Parathyroid adenoma (tissue), 2 donors: ENCODE data around the gene TPD52L2.

Source experiments
- H2AFZ ChIP-seq: fragments of 300-600 bp; sonication (generic); one replicate; pipeline ENCODE4 v1.7.0; 2017; ENCODE audit warnings: antibody characterized with exemption, mild to moderate bottlenecking
- H3K27ac ChIP-seq: fragments of 300-600 bp; sonication (generic); one replicate; pipeline ENCODE4 v1.7.0; 2017
- H3K27me3 ChIP-seq: fragments of 300-600 bp; sonication (generic); one replicate; pipeline ENCODE4 v1.7.0; 2017; ENCODE audit warnings: low read length; ENCODE audit not compliant: control insufficient read depth, insufficient read depth
- H3K36me3 ChIP-seq: fragments of 300-600 bp; sonication (generic); one replicate; pipeline ENCODE4 v1.7.0; 2017; ENCODE audit warnings: low read length; ENCODE audit not compliant: control insufficient read depth, insufficient read depth
- H3K4me1 ChIP-seq: fragments of 300-600 bp; sonication (generic); one replicate; pipeline ENCODE4 v1.7.0; 2017; ENCODE audit warnings: control low read depth
- H3K4me2 ChIP-seq: fragments of 300-600 bp; sonication (generic); one replicate; pipeline ENCODE4 v1.7.0; 2017; ENCODE audit warnings: low read length
- H3K4me3 ChIP-seq: fragments of 300-600 bp; sonication (generic); one replicate; pipeline ENCODE4 v1.7.0; 2017; ENCODE audit warnings: low read depth, low read length
- H3K79me2 ChIP-seq: fragments of 300-600 bp; sonication (generic); one replicate; pipeline ENCODE4 v1.7.0; 2017; ENCODE audit warnings: control low read depth
- H3K9ac ChIP-seq: fragments of 300-600 bp; sonication (generic); one replicate; pipeline ENCODE4 v1.7.0; 2017; ENCODE audit warnings: mild to moderate bottlenecking
- H3K9me3 ChIP-seq: fragments of 300-600 bp; sonication (generic); one replicate; pipeline ENCODE4 v1.7.0; 2017; ENCODE audit warnings: low read length; ENCODE audit not compliant: control insufficient read depth
- CTCF ChIP-seq: fragments of 300-600 bp; sonication (generic); IDR thresholded peaks from one replicate; pipeline ENCODE4 v1.7.0; 2017; ENCODE audit warnings: antibody characterized with exemption, mild to moderate bottlenecking
- donor health status: primary hyperparathyroidism.

The TPD52L2 gene

DNA sequence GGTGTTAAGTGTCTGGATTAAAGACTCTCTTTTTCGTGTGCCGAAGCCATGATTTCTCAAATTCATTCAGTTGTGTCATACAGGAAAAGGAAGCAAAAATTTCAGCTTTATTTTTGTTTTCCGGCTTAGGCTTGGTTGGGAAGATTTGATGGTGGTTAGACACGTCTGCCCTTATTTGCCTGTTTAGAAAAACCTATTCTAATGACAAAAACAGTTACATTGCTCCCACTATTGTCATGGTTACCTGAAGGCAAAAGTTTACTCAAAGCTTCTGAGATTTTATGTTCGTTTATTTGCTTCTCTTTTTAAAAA, 30.8 kb downstream of the TPD52L2 start:
- peaks cover 19% of the 10 kb centered on the region for H3K79me2 ChIP-seq
- H3K27me3 ChIP-seq: no peaks in the 10 kb centered on the region
- peak overlapping the region; percentile 65 for H3K4me3 ChIP-seq
- H3K36me3 ChIP-seq: no peaks in the 10 kb centered on the region
- H3K4me2 ChIP-seq: peak overlapping the region; percentile 60
- H3K9me3 ChIP-seq: no peaks in the 10 kb centered on the region
- H3K9ac ChIP-seq: no peak overlapping the region
- peak overlapping the region; percentile 66 for H3K27ac ChIP-seq
- H2AFZ ChIP-seq: no peak overlapping the region
- peaks cover 15% of the 10 kb centered on the region for H3K4me1 ChIP-seq
- TF ChIP-seq CTCF: no peak

- Histone ChIP-seq H3K36me3 (no peaks in the 10 kb centered on the region), H3K4me2 (peak overlapping the region; percentile 60), H3K9me3 (no peaks in the 10 kb centered on the region), H3K4me3 (peak overlapping the region; percentile 65), H3K27ac (peak overlapping the region; percentile 66), H3K4me1 (peaks cover 15% of the 10 kb centered on the region), H2AFZ (no peak overlapping the region), H3K27me3 (no peaks in the 10 kb centered on the region), H3K9ac (no peak overlapping the region), H3K79me2 (peaks cover 25% of the 10 kb centered on the region)
- TF ChIP-seq CTCF: no peak
Measured at GRCh38 chr20:63896264-63897105, 31.4 kb downstream of the TPD52L2 start.

- Histone ChIP-seq H3K79me2 (peaks cover 34% of the 10 kb centered on the region), H3K36me3 (no peaks in the 10 kb centered on the region), H3K4me2 (no peak overlapping the region), H3K9me3 (no peaks in the 10 kb centered on the region), H3K27me3 (no peaks in the 10 kb centered on the region), H3K4me3 (no peak overlapping the region), H3K4me1 (peaks cover 15% of the 10 kb centered on the region), H2AFZ (no peak overlapping the region), H3K9ac (no peak overlapping the region), H3K27ac (peak overlapping the region; percentile 78)
- no peak for TF ChIP-seq CTCF
Measured at GRCh38 chr20:63897978-63898561, 33.0 kb downstream of the TPD52L2 start.

DNA sequence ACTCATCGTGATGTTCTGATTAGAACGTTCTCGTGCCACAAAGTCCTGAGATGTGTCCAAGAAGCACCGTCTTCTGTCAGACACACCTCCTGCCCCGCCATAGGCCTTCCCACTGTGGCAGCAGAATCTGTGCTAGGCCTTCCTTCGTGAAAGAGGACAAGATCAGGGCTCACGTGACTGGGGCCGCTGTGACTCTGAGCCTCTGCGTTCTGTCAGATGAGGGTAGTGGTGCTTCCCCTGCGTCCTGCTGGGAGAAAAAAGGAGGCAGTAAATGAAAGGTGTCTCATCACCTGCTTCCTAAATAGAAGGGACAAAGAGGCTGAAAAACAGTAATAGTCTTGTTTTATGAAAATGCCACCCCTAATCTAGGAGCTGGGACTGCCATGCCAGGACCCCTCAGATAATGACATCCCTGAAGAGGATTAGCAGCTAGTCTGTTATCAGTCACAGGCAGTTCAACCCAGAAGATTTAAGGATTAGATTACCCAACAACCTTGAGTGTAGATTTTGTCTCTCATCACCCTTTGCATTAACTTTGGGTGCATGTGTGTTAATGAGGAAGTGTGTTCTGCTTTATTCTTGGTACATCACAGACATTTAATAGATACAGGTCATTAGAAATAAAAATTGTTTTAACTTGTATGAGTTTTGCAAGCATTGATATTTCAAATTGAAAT, 34.0 kb downstream of the TPD52L2 start:
- Histone ChIP-seq H3K27me3 (no peaks in the 10 kb centered on the region), H3K79me2 (peaks cover 44% of the 10 kb centered on the region), H3K36me3 (no peaks in the 10 kb centered on the region), H3K4me3 (peak overlapping the region; percentile 4), H3K4me1 (peaks cover 15% of the 10 kb centered on the region), H2AFZ (no peak overlapping the region), H3K4me2 (peak overlapping the region; percentile 5), H3K9ac (no peak overlapping the region), H3K9me3 (no peaks in the 10 kb centered on the region), H3K27ac (peak overlapping the region; percentile 78)
- no peak for TF ChIP-seq CTCF
